Lower leg skin (tissue), 3 donors: Measurements from ENCODE around the gene NIP7.

Experiments
- POLR2A ChIP-seq, 2 donors: fragments of 450-650 bp; IDR thresholded peaks; one replicate each; pipeline ENCODE4 v1.6.1; 2016 to 2017; ENCODE audit warnings: antibody characterized with exemption in 2 of 2, mild to moderate bottlenecking in 1 of 2, moderate library complexity in 1 of 2
- TF ChIP-seq, protein P1 (sequence below), 3 donors: fragments of 450-650 bp; IDR thresholded peaks; one replicate each; pipeline ENCODE4 v1.5.1; 2016; ENCODE audit warnings: antibody characterized with exemption in 3 of 3, mild to moderate bottlenecking in 3 of 3, moderate library complexity in 2 of 3

DNA sequence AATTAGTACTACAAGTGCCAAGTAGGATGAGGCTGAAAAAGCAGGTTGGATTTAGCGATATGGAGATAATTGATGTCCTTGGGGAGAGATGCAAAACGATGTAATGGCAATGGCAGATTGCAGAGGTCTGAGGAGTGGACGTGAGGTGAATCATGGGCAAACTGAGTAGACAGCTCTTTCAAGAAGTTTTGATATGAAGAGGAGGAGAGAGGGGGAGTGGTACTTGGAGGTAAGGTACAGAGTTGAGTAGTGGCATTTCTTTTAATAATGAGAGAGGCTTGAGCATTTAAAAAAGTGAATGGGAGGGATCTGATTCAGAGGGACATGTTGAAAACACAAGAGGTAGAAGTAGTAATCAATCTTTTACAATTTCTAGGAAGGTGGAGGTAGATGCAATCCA is 46.2 kb upstream of the NIP7 start:
- TF ChIP-seq, protein P1, sequence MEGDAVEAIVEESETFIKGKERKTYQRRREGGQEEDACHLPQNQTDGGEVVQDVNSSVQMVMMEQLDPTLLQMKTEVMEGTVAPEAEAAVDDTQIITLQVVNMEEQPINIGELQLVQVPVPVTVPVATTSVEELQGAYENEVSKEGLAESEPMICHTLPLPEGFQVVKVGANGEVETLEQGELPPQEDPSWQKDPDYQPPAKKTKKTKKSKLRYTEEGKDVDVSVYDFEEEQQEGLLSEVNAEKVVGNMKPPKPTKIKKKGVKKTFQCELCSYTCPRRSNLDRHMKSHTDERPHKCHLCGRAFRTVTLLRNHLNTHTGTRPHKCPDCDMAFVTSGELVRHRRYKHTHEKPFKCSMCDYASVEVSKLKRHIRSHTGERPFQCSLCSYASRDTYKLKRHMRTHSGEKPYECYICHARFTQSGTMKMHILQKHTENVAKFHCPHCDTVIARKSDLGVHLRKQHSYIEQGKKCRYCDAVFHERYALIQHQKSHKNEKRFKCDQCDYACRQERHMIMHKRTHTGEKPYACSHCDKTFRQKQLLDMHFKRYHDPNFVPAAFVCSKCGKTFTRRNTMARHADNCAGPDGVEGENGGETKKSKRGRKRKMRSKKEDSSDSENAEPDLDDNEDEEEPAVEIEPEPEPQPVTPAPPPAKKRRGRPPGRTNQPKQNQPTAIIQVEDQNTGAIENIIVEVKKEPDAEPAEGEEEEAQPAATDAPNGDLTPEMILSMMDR (IDR thresholded peaks at IDR 0.05) = no peak
- no peak for TF ChIP-seq POLR2A (IDR thresholded peaks at IDR 0.05)
